Neural crest cell (in vitro differentiated cells): ENCODE results near the gene MRPS6. TPM values are rescaled to one million over a fixed set of nuclear protein-coding genes. Genes with fewer than 3 reads are reported as not detected.

Experiments
- DNase-seq: peaks from one replicate; pipeline ENCODE4 v3.0.0; 2021; ENCODE audit warnings: low read depth, mixed read lengths, low spot score
- H3K27ac Mint-ChIP-seq: one replicate; pipeline ENCODE4 v1.8.0; 2021; ENCODE audit warnings: mild to moderate bottlenecking, mixed read lengths; ENCODE audit not compliant: unreplicated experiment
- H3K27me3 Mint-ChIP-seq: 2 replicates; pipeline ENCODE4 v1.8.0; 2021; ENCODE audit warnings: low read depth, mild to moderate bottlenecking, mixed read lengths
- H3K36me3 Mint-ChIP-seq: 2 replicates; pipeline ENCODE4 v1.8.0; 2021; ENCODE audit warnings: low read depth, mild to moderate bottlenecking, mixed read lengths
- H3K4me1 Mint-ChIP-seq: 2 replicates; pipeline ENCODE4 v1.8.0; 2021; ENCODE audit warnings: mixed read lengths
- H3K4me3 Mint-ChIP-seq: one replicate; pipeline ENCODE4 v1.8.0; 2021; ENCODE audit warnings: mild to moderate bottlenecking, mixed read lengths
- H3K9me3 Mint-ChIP-seq: 2 replicates; pipeline ENCODE4 v1.8.0; 2021; ENCODE audit warnings: mixed read lengths
- CTCF ChIP-seq: fragments of 200-600 bp; sonication (generic); conservative IDR thresholded peaks from 2 replicates; pipeline ENCODE4 v1.5.0; 2021; ENCODE audit warnings: antibody characterized with exemption, mild to moderate bottlenecking
- total RNA-seq: library from RNA; stranded (reverse); gene quantifications from 2 replicates; pipeline ENCODE4 v1.2.1, GENCODE V29; 2021

MRPS6 gene
- total RNA-seq, 1 donor from 2014 or later = 94.1 TPM

GRCh38 chr21:34170886-34171285, 97.5 kb downstream of the MRPS6 start:
- Mint-ChIP-seq H3K4me1 (no peaks in the 10 kb centered on the region), H3K36me3 (peaks cover 65% of the 10 kb centered on the region), H3K27me3 (no peaks in the 10 kb centered on the region), H3K9me3 (peaks cover 33% of the 10 kb centered on the region), H3K4me3 (no peak overlapping the region), H3K27ac (no peak overlapping the region)
- TF ChIP-seq CTCF = no peak
- no peak for DNase-seq

GRCh38 chr21:34174470-34174869, 101.1 kb downstream of the MRPS6 start:
- peaks cover 25% of the 10 kb centered on the region for H3K9me3 Mint-ChIP-seq
- H3K4me3 Mint-ChIP-seq = no peak overlapping the region
- H3K27ac Mint-ChIP-seq = no peak overlapping the region
- no peaks in the 10 kb centered on the region for H3K27me3 Mint-ChIP-seq
- TF ChIP-seq CTCF = no peak
- no peak for DNase-seq
- peaks cover 50% of the 10 kb centered on the region for H3K36me3 Mint-ChIP-seq
- H3K4me1 Mint-ChIP-seq = peaks cover 14% of the 10 kb centered on the region

GRCh38 chr21:34176448-34176847, 103.1 kb downstream of the MRPS6 start:
- Mint-ChIP-seq H3K4me3 (no peak overlapping the region), H3K27ac (no peak overlapping the region), H3K9me3 (peaks cover 18% of the 10 kb centered on the region), H3K27me3 (no peaks in the 10 kb centered on the region), H3K36me3 (peaks cover 37% of the 10 kb centered on the region), H3K4me1 (peaks cover 34% of the 10 kb centered on the region)
- no peak for DNase-seq
- no peak for TF ChIP-seq CTCF

- no peak for TF ChIP-seq CTCF
- Mint-ChIP-seq H3K36me3 (peaks cover 24% of the 10 kb centered on the region), H3K9me3 (peaks cover 18% of the 10 kb centered on the region), H3K4me3 (no peak overlapping the region), H3K4me1 (peaks cover 45% of the 10 kb centered on the region), H3K27ac (peak overlapping the region; percentile 72), H3K27me3 (no peaks in the 10 kb centered on the region)
- no peak for DNase-seq
These were observed 104.7 kb downstream of the MRPS6 start for GRCh38 chr21:34177919-34178567.

- H3K4me3 Mint-ChIP-seq = peak overlapping the region; percentile 32
- H3K9me3 Mint-ChIP-seq = peaks cover 9% of the 10 kb centered on the region
- no peaks in the 10 kb centered on the region for H3K27me3 Mint-ChIP-seq
- H3K36me3 Mint-ChIP-seq = peaks cover 15% of the 10 kb centered on the region
- no peak for DNase-seq
- TF ChIP-seq CTCF = no peak
- peak overlapping the region; percentile 79 for H3K27ac Mint-ChIP-seq
- H3K4me1 Mint-ChIP-seq = peaks cover 55% of the 10 kb centered on the region
These were observed 106.0 kb downstream of the MRPS6 start for GRCh38 chr21:34179204-34179935.
